Neutrophil (primary cell): ENCODE measurements around the gene IFITM2.
"Not testable (repeated sequence)": the region's sequence is repeated elsewhere in the genome, so short reads cannot be mapped to it uniquely, and the experiment has no call there.

Experiments used
- H3K27ac ChIP-seq: fragments of 200-600 bp; sonication (generic); 2 replicates; pipeline ENCODE4 v1.5.1; 2016; ENCODE audit warnings: mild to moderate bottlenecking, moderate library complexity
- H3K27me3 ChIP-seq: fragments of 200-600 bp; sonication (generic); 2 replicates; pipeline ENCODE4 v1.6.0; 2016; ENCODE audit warnings: mild to moderate bottlenecking
- H3K36me3 ChIP-seq: fragments of 200-600 bp; sonication (generic); 2 replicates; pipeline ENCODE4 v1.5.1; 2017
- H3K4me1 ChIP-seq, 2 experiments: fragments of 200-600 bp in 1 of 2; sonication (generic) in 1 of 2; 1 replicate in 1 of 2; 2 replicates in 1 of 2; pipeline versions ENCODE4 v1.5.1 to v1.6.1; 2013 to 2016; ENCODE audit warnings: low read depth in 1 of 2, low read length in 1 of 2, mild to moderate bottlenecking in 1 of 2, moderate library complexity in 1 of 2; ENCODE audit not compliant: control insufficient read depth in 1 of 2, insufficient read depth in 1 of 2
- H3K4me3 ChIP-seq, 2 experiments: fragments of 200-600 bp in 1 of 2; sonication (generic) in 1 of 2; 1 replicate in 1 of 2; 2 replicates in 1 of 2; pipeline ENCODE4 v1.5.1; 2013 to 2016; ENCODE audit warnings: low read depth in 1 of 2, low read length in 1 of 2, mild to moderate bottlenecking in 1 of 2, moderate library complexity in 1 of 2
- H3K9me3 ChIP-seq: fragments of 200-600 bp; sonication (generic); 2 replicates; pipeline ENCODE4 v1.5.1; 2016
- TF ChIP-seq, protein P1 (sequence below): fragments of 200-600 bp; sonication (generic); IDR thresholded peaks from 2 replicates; pipeline ENCODE4 v1.5.1; 2016; ENCODE audit warnings: antibody characterized with exemption

IFITM2 gene

DNA sequence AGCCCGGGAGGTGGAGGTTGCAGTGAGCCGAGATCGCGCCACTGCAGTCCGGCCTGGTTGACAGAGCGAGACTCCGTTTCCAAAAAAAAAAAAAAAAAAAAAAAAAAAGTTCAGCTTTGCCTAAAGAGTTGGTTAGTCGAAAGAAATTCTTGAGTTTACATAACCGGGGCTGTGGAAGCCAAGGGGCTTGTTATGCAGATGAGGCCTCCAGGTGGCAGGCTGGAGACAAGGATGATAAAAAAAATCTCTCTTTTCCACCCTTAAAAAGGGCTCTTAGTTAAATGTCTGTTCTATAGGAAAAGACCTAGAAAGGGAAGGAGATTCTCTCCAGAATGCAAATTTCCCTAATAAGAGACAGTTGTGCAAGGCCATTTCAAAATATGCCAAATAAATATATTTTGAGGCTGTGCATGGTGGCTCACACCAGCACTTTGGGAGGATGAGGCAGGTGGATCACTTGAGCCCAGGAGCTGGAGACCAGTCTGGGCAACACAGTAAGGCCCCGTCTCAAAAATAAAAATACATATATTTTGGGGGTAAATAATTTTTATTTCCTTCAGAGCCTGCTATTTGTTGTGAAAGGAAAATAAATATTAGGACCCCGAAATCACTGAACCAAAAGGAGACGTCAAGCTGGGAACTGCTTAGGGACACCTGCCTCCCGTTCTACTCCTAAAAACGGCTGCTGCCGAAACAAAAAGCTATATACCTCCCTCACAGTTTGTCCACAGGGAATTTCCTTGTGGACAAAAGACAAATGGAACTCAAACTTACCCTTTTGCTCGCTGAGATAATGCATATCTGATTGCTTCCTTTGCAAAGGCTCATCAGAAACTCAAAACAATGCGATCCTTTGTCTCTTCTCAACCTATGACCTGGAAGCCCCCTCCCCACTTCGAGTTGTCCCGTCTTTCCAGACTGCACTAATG is 2.4 kb upstream of the IFITM2 start:
- Histone ChIP-seq H3K27ac (peak overlapping the region; percentile 97), H3K36me3 (peaks cover 13% of the 10 kb centered on the region), H3K4me3 (no peak overlapping the region), H3K4me1 (peaks cover 30 to 45% of the 10 kb centered on the region in 2 experiments), H3K9me3 (no peaks in the 10 kb centered on the region), H3K27me3 (peaks cover 17% of the 10 kb centered on the region)
- TF ChIP-seq, protein P1, sequence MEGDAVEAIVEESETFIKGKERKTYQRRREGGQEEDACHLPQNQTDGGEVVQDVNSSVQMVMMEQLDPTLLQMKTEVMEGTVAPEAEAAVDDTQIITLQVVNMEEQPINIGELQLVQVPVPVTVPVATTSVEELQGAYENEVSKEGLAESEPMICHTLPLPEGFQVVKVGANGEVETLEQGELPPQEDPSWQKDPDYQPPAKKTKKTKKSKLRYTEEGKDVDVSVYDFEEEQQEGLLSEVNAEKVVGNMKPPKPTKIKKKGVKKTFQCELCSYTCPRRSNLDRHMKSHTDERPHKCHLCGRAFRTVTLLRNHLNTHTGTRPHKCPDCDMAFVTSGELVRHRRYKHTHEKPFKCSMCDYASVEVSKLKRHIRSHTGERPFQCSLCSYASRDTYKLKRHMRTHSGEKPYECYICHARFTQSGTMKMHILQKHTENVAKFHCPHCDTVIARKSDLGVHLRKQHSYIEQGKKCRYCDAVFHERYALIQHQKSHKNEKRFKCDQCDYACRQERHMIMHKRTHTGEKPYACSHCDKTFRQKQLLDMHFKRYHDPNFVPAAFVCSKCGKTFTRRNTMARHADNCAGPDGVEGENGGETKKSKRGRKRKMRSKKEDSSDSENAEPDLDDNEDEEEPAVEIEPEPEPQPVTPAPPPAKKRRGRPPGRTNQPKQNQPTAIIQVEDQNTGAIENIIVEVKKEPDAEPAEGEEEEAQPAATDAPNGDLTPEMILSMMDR = peak; percentile 64

DNA sequence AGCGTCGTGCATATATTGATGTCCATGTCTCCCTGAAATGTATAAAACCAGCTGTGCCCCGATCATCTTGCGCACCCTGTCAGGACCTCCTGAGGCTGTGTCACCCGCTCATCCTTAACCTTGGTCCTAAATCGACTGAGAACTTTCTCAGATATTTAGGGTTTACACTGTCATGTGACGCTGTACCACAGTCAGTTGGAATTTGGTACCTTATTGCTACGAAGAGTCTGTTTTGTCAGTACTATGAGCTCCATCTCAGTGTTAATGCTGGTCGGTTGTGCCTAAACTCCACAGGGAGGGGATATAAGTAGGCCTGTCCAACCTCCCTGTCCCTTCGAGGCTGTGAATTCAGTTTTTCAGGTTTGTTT is 1.8 kb upstream of the IFITM2 start:
- peaks cover 11% of the 10 kb centered on the region for H3K27me3 ChIP-seq
- peak overlapping the region; percentile 97 for H3K27ac ChIP-seq
- peaks cover 13% of the 10 kb centered on the region for H3K36me3 ChIP-seq
- TF ChIP-seq, protein P1 = no peak
- no peaks in the 10 kb centered on the region for H3K9me3 ChIP-seq
- peaks cover 30 to 45% of the 10 kb centered on the region in 2 experiments for H3K4me1 ChIP-seq
- no peak overlapping the region for H3K4me3 ChIP-seq

- TF ChIP-seq, protein P1 = no peak
- H3K27ac ChIP-seq = peak overlapping the region; percentile 97
- H3K4me3 ChIP-seq = peak overlapping the region; percentile 89 to 100
- H3K4me1 ChIP-seq = peaks cover 32 to 48% of the 10 kb centered on the region in 2 experiments
- no peaks in the 10 kb centered on the region for H3K9me3 ChIP-seq
- H3K36me3 ChIP-seq = peaks cover 13% of the 10 kb centered on the region
- peaks cover 6% of the 10 kb centered on the region for H3K27me3 ChIP-seq
Measured at GRCh38 chr11:306645-307371, 808 bp upstream of the IFITM2 start.

- H3K4me1 ChIP-seq = peaks cover 52 to 70% of the 10 kb centered on the region in 2 experiments
- peaks cover 13% of the 10 kb centered on the region for H3K36me3 ChIP-seq
- H3K4me3 ChIP-seq = peak overlapping the region; percentile 89 to 100
- not testable (repeated sequence) for H3K27me3 ChIP-seq, H3K9me3 ChIP-seq
- H3K27ac ChIP-seq = peak overlapping the region; percentile 97
Measured at GRCh38 chr11:308740-309665, 1.4 kb downstream of the IFITM2 start.

DNA sequence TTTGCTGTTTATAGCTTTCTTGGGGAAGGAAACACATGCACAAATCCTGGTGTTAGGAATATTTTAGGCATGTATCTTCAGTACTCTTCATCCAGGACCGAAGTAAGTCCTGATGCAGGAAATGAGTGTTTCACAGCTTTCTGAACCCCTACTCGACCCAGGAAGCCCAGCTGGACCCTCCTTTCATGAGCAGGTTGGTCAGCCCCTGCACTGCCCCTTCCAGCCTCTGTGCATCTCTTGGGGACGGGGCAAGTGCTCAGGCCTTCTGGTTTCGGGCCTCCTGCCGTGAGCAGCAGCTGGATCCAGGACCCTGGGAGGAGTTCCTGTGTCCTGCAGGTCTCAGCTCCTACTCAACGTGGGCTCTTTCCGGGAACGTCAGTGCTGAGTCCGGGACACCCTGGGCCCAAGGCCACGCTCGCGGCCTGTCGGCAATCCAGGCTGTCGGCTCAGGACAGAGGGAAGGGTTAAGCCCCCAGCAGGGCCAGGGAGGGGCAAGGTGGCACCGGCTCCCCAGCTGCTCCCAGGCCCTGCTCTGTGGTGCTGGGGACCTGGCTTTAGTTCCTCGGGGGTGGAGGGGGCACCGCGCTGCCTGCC is 2.5 kb downstream of the IFITM2 start:
- Histone ChIP-seq H3K4me1 (peaks cover 53 to 70% of the 10 kb centered on the region in 2 experiments), H3K4me3 (peak overlapping the region; percentile 89 to 100), H3K36me3 (peaks cover 15% of the 10 kb centered on the region), H3K27ac (peak overlapping the region; percentile 97)
- not testable (repeated sequence) for H3K27me3 ChIP-seq, H3K9me3 ChIP-seq

- peak overlapping the region; percentile 80 to 98 for H3K4me3 ChIP-seq
- H3K4me1 ChIP-seq = peaks cover 53 to 70% of the 10 kb centered on the region in 2 experiments
- H3K9me3 ChIP-seq, H3K27me3 ChIP-seq: not testable (repeated sequence)
- H3K36me3 ChIP-seq = peaks cover 26% of the 10 kb centered on the region
- peak overlapping the region; percentile 95 for H3K27ac ChIP-seq
Measured at GRCh38 chr11:311013-311748, 3.6 kb downstream of the IFITM2 start.
